ENCODE results near the gene EZH2.

The EZH2 gene

DNA sequence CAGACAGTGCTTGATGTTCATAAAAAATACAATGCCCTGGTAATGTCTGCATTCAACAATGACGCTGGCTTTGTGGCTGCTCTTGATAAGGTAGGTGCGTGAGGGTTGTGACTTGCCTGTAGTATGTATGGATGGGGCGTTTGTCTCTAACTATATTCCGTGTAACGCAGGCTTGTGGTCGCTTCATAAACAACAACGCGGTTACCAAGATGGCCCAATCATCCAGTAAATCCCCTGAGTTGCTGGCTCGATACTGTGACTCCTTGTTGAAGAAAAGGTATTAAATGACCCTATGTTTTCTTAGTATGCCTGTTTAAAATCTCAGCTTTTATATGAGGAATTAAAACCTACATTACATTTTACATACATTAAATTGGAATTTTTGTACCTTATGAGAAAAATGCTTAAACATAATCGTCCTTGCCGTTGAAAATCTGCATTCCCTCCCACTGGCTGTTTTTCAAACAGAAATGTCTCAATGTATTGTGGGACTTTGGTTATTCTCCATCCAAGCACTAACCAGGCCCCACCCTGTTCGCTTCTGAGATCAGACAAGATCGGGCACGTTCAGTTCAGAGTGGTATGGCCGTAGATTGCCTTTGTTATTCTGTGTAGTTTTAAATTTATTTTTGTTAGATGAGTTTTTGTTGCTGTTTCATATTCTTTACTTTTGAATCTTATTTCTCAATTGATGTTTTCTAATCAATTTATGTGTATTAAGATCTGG, 100.1 kb downstream of the EZH2 start:
- no peak for DNase-seq (ENCODE audit: low spot score)
- Histone ChIP-seq H3K4me3 (no peak overlapping the region), H3K27ac (no peak overlapping the region)
- TF ChIP-seq, protein P1, sequence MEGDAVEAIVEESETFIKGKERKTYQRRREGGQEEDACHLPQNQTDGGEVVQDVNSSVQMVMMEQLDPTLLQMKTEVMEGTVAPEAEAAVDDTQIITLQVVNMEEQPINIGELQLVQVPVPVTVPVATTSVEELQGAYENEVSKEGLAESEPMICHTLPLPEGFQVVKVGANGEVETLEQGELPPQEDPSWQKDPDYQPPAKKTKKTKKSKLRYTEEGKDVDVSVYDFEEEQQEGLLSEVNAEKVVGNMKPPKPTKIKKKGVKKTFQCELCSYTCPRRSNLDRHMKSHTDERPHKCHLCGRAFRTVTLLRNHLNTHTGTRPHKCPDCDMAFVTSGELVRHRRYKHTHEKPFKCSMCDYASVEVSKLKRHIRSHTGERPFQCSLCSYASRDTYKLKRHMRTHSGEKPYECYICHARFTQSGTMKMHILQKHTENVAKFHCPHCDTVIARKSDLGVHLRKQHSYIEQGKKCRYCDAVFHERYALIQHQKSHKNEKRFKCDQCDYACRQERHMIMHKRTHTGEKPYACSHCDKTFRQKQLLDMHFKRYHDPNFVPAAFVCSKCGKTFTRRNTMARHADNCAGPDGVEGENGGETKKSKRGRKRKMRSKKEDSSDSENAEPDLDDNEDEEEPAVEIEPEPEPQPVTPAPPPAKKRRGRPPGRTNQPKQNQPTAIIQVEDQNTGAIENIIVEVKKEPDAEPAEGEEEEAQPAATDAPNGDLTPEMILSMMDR (IDR thresholded peaks at IDR 0.05), result no peak

- H3K4me3 ChIP-seq, result no peak overlapping the region
- TF ChIP-seq, protein P1 (IDR thresholded peaks at IDR 0.05), result no peak
- H3K27ac ChIP-seq, result no peak overlapping the region
- DNase-seq (ENCODE audit: low spot score), result no peak
These were observed 101.2 kb downstream of the EZH2 start for GRCh38 chr7:148782757-148783456.

DNA sequence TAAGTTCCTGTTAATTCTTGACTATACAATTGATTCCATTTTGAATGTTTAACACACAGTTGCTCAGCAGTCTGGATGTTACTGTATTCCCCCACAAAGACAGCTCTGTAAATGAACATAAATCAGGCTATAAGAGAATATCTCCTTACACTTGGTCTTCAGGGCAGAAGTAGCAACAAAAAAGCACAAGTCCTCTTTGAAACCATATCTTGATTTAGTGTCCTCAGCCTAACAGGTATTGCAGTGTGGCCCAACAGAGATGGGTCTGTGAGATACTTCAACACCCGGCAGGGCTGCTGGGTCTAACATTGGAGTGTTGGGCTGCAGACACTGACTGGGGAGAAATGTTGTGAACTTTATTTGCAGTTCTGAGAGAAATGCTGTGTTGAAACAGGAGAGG, 109.6 kb downstream of the EZH2 start:
- TF ChIP-seq, protein P1 (IDR thresholded peaks at IDR 0.05), result no peak
- Histone ChIP-seq H3K4me3 (no peak overlapping the region), H3K27ac (no peak overlapping the region)
- DNase-seq (ENCODE audit: low spot score), result no peak

- TF ChIP-seq, protein P1 (IDR thresholded peaks at IDR 0.05), result no peak
- DNase-seq (ENCODE audit: low spot score), result no peak
- H3K27ac ChIP-seq, result no peak overlapping the region
- H3K4me3 ChIP-seq, result no peak overlapping the region
These were observed 110.8 kb downstream of the EZH2 start for GRCh38 chr7:148773334-148773733.

- DNase-seq (ENCODE audit: low spot score), result no peak
- Histone ChIP-seq H3K4me3 (no peak overlapping the region), H3K27ac (no peak overlapping the region)
- TF ChIP-seq, protein P1 (IDR thresholded peaks at IDR 0.05), result no peak
These were observed 111.6 kb downstream of the EZH2 start for GRCh38 chr7:148772297-148773089.

DNA sequence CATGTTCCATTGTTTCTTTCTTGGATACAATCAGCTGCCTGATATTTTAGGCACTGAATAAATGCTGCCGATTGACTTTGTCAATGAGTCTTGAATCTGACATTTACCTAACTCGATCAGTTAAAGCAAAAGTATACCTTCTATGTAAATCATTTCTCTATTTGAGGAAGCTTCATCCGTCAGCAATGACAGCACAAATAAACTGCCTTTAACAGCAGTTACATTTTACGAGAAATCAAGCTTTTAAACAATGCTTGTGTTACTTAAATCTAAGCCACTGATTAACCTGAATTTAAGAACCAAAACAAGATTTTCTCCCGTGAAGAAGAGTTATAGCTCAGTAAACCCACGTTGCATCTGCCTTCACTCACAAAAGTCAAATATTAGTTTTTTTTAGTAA, 114.1 kb downstream of the EZH2 start:
- no peak for DNase-seq (ENCODE audit: low spot score)
- H3K4me3 ChIP-seq, result no peak overlapping the region
- H3K27ac ChIP-seq, result no peak overlapping the region
- TF ChIP-seq, protein P1 (IDR thresholded peaks at IDR 0.05), result no peak

Measured in coronary artery (tissue), 2 donors.